Skeletal muscle satellite cell (primary cell): ENCODE results near the gene SLN.

Experiments
- H3K27me3 ChIP-seq: 2 replicates; pipeline ENCODE4 v1.7.0; 2013; ENCODE audit warnings: low read length; ENCODE audit not compliant: control insufficient read depth, insufficient read depth
- H3K36me3 ChIP-seq: 2 replicates; pipeline ENCODE4 v1.7.0; 2013; ENCODE audit warnings: mild to moderate bottlenecking, control low read depth, low read length; ENCODE audit not compliant: insufficient read depth
- H3K4me1 ChIP-seq: 2 replicates; pipeline ENCODE4 v1.7.0; 2013; ENCODE audit warnings: low read length; ENCODE audit not compliant: control insufficient read depth, insufficient read depth
- H3K4me2 ChIP-seq: 2 replicates; pipeline ENCODE4 v1.7.0; 2013; ENCODE audit warnings: mild to moderate bottlenecking, low read length
- H3K4me3 ChIP-seq: 2 replicates; pipeline ENCODE4 v1.7.0; 2013; ENCODE audit warnings: low read length
- H3K9ac ChIP-seq: 2 replicates; pipeline ENCODE4 v1.7.0; 2013; ENCODE audit warnings: mild to moderate bottlenecking, low read depth, low read length, moderate library complexity
- H3K9me3 ChIP-seq: replicated peaks from 2 replicates; pipeline ENCODE4 v1.7.0; 2013; ENCODE audit warnings: mild to moderate bottlenecking, control low read depth, low read length

SLN gene

GRCh38 chr11:107679255-107680024 lies 32.4 kb downstream of the SLN start:
- no peak overlapping the region for H3K4me2 ChIP-seq
- H3K36me3 ChIP-seq = no peaks in the 10 kb centered on the region
- H3K9ac ChIP-seq = no peak overlapping the region
- no peak overlapping the region for H3K4me3 ChIP-seq
- no peaks in the 10 kb centered on the region for H3K4me1 ChIP-seq
- H3K27me3 ChIP-seq = peaks cover 9% of the 10 kb centered on the region
- no peaks in the 10 kb centered on the region for H3K9me3 ChIP-seq

- peaks cover 9% of the 10 kb centered on the region for H3K27me3 ChIP-seq
- H3K4me3 ChIP-seq = no peak overlapping the region
- H3K9me3 ChIP-seq = no peaks in the 10 kb centered on the region
- no peak overlapping the region for H3K9ac ChIP-seq
- H3K4me2 ChIP-seq = no peak overlapping the region
- H3K36me3 ChIP-seq = no peaks in the 10 kb centered on the region
- no peaks in the 10 kb centered on the region for H3K4me1 ChIP-seq
Measured at GRCh38 chr11:107678632-107678971, 33.3 kb downstream of the SLN start.

DNA sequence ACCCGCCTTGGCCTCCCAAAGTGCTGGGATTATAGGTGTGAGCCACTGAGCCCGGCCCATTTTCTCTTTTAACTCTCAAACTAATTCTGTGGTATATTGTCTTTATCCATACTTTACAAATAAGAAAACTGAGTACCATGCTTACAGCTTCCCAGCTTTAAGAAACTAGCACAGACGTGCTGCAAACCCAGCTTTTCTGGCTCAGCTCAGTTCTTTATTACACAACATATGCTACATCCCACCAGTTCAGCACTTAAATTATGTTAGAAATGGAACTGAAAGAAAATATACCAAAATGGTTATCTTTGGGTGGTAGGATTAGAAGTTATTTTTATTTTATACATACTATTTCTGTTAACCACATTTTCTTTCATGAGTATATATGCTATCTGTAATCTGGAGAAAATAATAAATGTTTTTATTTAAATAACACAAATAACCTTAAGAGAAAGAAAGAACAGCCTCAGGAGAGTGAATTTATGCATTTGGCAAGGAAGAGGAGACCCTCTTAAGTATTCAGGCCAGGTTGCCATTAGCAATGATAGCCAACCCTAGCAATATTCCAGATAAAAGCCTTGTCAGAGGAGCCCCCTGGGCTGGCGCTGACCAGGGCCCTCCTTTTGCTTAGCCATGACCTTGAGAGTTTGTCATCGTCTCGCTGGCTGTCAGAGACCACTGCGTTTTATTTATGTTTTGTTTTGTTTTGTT lies 33.8 kb downstream of the SLN start:
- no peaks in the 10 kb centered on the region for H3K4me1 ChIP-seq
- no peaks in the 10 kb centered on the region for H3K9me3 ChIP-seq
- H3K4me2 ChIP-seq = no peak overlapping the region
- H3K9ac ChIP-seq = no peak overlapping the region
- H3K4me3 ChIP-seq = no peak overlapping the region
- no peaks in the 10 kb centered on the region for H3K36me3 ChIP-seq
- H3K27me3 ChIP-seq = peaks cover 9% of the 10 kb centered on the region

DNA sequence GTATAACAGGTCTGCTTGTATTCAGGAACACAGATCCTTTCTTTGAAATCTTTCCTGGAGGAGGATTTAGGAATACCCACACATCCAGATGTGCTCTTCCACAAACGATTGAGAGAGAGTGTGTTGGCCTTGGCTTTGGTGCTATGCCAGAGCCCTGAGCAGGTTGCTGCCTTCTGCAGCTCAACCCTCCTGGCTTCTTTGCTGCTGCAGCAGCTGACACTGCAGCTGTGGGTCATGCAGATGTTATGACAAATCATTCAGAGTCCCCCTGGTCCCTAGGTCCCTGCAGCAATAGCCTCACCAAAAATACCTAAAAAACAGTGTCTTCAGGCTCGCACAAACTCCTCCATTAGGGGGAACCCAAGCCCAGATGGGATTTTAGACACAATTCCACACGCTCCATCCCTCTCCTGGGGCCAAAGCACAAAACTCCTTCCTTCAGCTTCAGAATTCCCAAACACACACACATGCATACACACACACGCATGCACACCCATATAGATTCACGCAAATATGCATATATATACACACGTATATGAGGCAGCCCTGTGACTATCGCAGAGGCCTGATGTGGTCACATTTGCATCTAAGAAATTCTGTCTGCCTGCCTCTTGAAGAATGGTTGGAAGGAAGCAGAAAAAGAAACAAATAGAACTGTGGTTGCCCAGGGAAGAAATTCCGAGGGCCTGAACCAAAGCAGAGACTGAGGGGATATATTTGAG lies 35.4 kb downstream of the SLN start:
- Histone ChIP-seq H3K4me1 (no peaks in the 10 kb centered on the region), H3K4me2 (no peak overlapping the region), H3K36me3 (no peaks in the 10 kb centered on the region), H3K9me3 (no peaks in the 10 kb centered on the region), H3K27me3 (peaks cover 9% of the 10 kb centered on the region), H3K9ac (no peak overlapping the region), H3K4me3 (no peak overlapping the region)

DNA sequence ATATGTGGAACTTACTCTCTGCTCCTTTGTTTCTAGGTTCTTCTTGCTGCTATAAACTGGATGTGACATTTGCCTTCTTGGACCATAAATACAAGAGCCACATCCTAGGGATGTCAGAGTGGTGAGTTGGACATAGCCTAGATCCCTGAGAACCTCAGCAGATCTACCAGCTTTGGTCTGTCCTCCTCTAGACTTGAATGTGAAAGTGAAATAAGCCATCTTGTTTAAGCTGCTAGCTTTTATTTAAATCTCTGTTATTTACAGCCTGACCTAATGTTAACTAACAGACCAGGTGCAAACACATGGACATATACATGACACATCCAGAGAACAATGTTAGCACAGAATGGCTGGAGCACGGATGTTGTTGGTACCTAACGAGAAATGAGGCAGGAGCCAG lies 36.0 kb downstream of the SLN start:
- Histone ChIP-seq H3K4me3 (no peak overlapping the region), H3K9me3 (no peaks in the 10 kb centered on the region), H3K4me1 (no peaks in the 10 kb centered on the region), H3K9ac (no peak overlapping the region), H3K27me3 (peaks cover 9% of the 10 kb centered on the region), H3K4me2 (no peak overlapping the region), H3K36me3 (no peaks in the 10 kb centered on the region)

DNA sequence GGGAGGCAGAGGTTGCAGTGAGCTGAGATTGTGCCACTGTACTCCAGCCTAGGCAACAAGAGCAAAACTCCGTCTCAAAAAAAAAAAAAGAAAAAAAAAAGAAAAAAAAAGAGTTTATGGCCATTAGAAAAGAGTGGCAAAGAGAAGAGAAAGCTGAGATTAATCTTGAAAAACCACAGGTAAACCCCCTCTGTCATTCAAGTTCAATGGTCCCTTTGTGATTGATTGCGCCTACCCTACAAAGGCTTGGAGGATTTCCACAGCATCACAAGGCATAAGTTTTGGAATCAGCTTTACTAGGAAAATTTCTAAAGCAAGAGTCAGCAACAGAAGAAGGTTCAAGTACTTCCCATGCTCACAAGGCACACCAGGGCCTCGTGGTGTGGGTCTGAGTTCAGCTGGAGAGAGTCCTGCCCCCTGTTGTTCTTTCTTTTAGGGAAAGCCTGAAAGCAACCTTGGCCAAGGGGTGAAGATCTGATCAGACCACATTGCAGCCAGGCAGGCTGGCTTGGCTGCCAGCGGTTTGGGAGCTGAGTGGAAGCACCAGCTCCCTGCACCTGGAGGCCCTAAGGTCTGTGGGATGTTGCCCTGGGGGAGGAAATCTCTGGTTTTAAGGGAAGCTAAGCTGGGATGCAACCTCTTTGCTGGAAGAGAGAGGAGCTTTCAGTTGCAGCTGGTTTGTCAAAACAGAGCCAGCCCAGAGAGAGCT lies 41.8 kb downstream of the SLN start:
- peaks cover 3% of the 10 kb centered on the region for H3K4me1 ChIP-seq
- no peaks in the 10 kb centered on the region for H3K36me3 ChIP-seq
- no peak overlapping the region for H3K4me2 ChIP-seq
- H3K9ac ChIP-seq = no peak overlapping the region
- H3K27me3 ChIP-seq = peaks cover 14% of the 10 kb centered on the region
- H3K9me3 ChIP-seq = no peaks in the 10 kb centered on the region
- no peak overlapping the region for H3K4me3 ChIP-seq

GRCh38 chr11:107669191-107669740 lies 42.6 kb downstream of the SLN start:
- Histone ChIP-seq H3K9ac (no peak overlapping the region), H3K4me2 (no peak overlapping the region), H3K36me3 (no peaks in the 10 kb centered on the region), H3K4me3 (no peak overlapping the region), H3K27me3 (peaks cover 12% of the 10 kb centered on the region), H3K9me3 (no peaks in the 10 kb centered on the region), H3K4me1 (peaks cover 8% of the 10 kb centered on the region)

- peaks cover 12% of the 10 kb centered on the region for H3K27me3 ChIP-seq
- H3K4me3 ChIP-seq = no peak overlapping the region
- H3K9ac ChIP-seq = no peak overlapping the region
- H3K9me3 ChIP-seq = no peaks in the 10 kb centered on the region
- no peaks in the 10 kb centered on the region for H3K36me3 ChIP-seq
- H3K4me1 ChIP-seq = peaks cover 8% of the 10 kb centered on the region
- no peak overlapping the region for H3K4me2 ChIP-seq
Measured at GRCh38 chr11:107666911-107667613, 44.8 kb downstream of the SLN start.

GRCh38 chr11:107665018-107665417 lies 46.8 kb downstream of the SLN start:
- H3K27me3 ChIP-seq = peaks cover 12% of the 10 kb centered on the region
- H3K36me3 ChIP-seq = no peaks in the 10 kb centered on the region
- H3K9ac ChIP-seq = no peak overlapping the region
- no peaks in the 10 kb centered on the region for H3K9me3 ChIP-seq
- H3K4me1 ChIP-seq = peaks cover 8% of the 10 kb centered on the region
- peak overlapping the region; percentile 45 for H3K4me2 ChIP-seq
- no peak overlapping the region for H3K4me3 ChIP-seq

- Histone ChIP-seq H3K9me3 (no peaks in the 10 kb centered on the region), H3K27me3 (peaks cover under 1% of the 10 kb centered on the region), H3K36me3 (no peaks in the 10 kb centered on the region), H3K4me3 (no peak overlapping the region), H3K4me1 (peaks cover 8% of the 10 kb centered on the region), H3K4me2 (no peak overlapping the region), H3K9ac (no peak overlapping the region)
Measured at GRCh38 chr11:107661656-107662055, 50.2 kb downstream of the SLN start.
